ENCODE data around the gene IL24. TPM values are rescaled to one million over a fixed set of nuclear protein-coding genes. Genes with fewer than 3 reads are reported as not detected.

Gene IL24
- total and polyA plus RNA-seq, 10 of the 15 experiments (the other 5 are each of a cell fraction or from before 2014, with no cell fraction given): 0.05 to 19.8 (median 0.35) TPM; not detected in 1

DNA sequence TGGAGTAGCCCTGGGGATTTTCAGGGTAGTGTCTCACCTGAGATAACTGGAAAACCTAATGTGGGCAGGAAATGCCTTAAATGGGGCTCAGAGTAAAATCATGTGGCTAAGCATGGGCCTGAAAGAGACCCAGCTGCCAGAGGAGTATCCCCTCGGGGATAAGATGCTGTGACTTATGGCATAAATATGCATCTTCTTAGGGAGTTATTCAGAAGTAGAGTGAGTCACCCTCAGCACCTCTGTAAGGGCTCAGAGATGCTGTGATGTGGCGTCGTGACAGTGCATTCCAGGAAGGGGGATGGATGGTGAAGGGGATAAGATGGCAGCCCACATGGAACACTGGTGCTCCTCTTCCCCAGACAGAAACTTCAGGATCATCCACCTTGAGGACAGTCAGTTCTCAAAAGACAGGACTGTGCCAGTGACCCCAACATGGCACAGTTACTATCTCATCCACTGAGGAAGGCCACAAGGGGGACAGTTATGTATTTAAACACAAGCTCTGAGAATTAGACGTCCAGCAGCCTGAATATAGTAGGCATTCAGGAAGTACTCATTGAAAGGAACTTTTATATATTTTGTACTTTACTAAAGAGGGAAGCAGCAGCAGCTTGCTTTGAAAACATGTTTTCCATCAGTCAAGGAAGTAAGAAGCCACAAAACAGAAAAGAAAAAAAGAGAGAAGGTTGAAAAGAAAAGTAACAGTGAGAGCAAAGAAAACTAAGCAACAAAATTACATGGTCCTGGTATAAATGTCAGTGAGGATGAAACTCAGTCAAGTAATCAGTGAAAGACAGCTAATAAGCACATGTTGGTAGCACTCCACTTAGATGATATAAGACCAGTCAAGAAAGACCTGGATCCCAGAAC, 8.3 kb downstream of the IL24 start:
- no peaks in the 10 kb centered on the region; the same call in 1 of the 2 replicates for H4K20me1 ChIP-seq (ENCODE audit: control insufficient read depth, insufficient read depth)
- DNase-seq (ENCODE audit: low read depth, low spot score): no peak
- no peak overlapping the region for H3K4me2 ChIP-seq (ENCODE audit: control insufficient read depth, insufficient read depth)
- H3K36me3 ChIP-seq (ENCODE audit: control insufficient read depth in 2 of 2, insufficient read depth in 2 of 2, low read length in 1 of 2): peaks cover 24 to 32% of the 10 kb centered on the region in 2 experiments
- SMC1A ChIA-PET (ENCODE audit: uncharacterized antibody, unreplicated experiment): interaction anchor here (0.5 to 2.5 kb wide), 19 partner anchors 14 to 364 kb away, joined by 3 to 10 read pairs (median 4); partner anchors contain the start of genes DYRK3, FCMR and IL20
- no peak overlapping the region for H3K9ac ChIP-seq (ENCODE audit: control insufficient read depth, insufficient read depth, low read length)
- POLR2A ChIA-PET: interaction anchor here (0.7 to 1.4 kb wide), 5 partner anchors 12 to 165 kb away, joined by 3 to 4 read pairs (median 3); no protein-coding TSS in a partner anchor
- no peak overlapping the region for H3K4me3 ChIP-seq
- intact Hi-C loops (cut with micrococcal nuclease; ENCODE audit: unreplicated experiment): no loop called here
- no peaks in the 10 kb centered on the region for H3K9me3 ChIP-seq (replicated peaks; ENCODE audit: control insufficient read depth, insufficient read depth, low read length)
- RAD21 ChIA-PET (ENCODE audit: unreplicated experiment): interaction anchor here (0.7 to 1.9 kb wide), 9 partner anchors 26 to 179 kb away, joined by 3 to 12 read pairs (median 3); no protein-coding TSS in a partner anchor
- in situ Hi-C loops (cut with MboI): no loop called here
- CTCF ChIA-PET: interaction anchor here (0.8 to 5.9 kb wide), 27 partner anchors 9 to 275 kb away, joined by 3 to 59 read pairs (median 4); partner anchors contain the start of genes FCMR, IL20 and IL24
- no peak overlapping the region for H3K27ac ChIP-seq (ENCODE audit: control insufficient read depth, insufficient read depth)
- H3K27me3 ChIP-seq (replicated peaks in 1 of 2; ENCODE audit: control insufficient read depth in 2 of 2, insufficient read depth in 2 of 2, low read length in 1 of 2): no peaks in the 10 kb centered on the region
- FAIRE-seq: no peak
- H2AFZ ChIP-seq (ENCODE audit: control insufficient read depth, low read depth, low read length): no peak overlapping the region
- ATAC-seq: peak; percentile 80
- no peak for TF ChIP-seq ESRRA (IDR thresholded peaks at IDR 0.05; ENCODE audit: low read length)
- TF ChIP-seq, protein P1, sequence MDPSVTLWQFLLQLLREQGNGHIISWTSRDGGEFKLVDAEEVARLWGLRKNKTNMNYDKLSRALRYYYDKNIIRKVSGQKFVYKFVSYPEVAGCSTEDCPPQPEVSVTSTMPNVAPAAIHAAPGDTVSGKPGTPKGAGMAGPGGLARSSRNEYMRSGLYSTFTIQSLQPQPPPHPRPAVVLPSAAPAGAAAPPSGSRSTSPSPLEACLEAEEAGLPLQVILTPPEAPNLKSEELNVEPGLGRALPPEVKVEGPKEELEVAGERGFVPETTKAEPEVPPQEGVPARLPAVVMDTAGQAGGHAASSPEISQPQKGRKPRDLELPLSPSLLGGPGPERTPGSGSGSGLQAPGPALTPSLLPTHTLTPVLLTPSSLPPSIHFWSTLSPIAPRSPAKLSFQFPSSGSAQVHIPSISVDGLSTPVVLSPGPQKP (IDR thresholded peaks at IDR 0.05; ENCODE audit: low read depth, low read length): no peak
- TF ChIP-seq, protein P2, sequence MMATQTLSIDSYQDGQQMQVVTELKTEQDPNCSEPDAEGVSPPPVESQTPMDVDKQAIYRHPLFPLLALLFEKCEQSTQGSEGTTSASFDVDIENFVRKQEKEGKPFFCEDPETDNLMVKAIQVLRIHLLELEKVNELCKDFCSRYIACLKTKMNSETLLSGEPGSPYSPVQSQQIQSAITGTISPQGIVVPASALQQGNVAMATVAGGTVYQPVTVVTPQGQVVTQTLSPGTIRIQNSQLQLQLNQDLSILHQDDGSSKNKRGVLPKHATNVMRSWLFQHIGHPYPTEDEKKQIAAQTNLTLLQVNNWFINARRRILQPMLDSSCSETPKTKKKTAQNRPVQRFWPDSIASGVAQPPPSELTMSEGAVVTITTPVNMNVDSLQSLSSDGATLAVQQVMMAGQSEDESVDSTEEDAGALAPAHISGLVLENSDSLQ (IDR thresholded peaks at IDR 0.05): 0 out of 2 replicates have a peak, but pooled peaks have one; percentile 7
- no peak for TF ChIP-seq TCF7 (IDR thresholded peaks at IDR 0.05; ENCODE audit: borderline replicate concordance)
- TF ChIP-seq RAD51 (IDR thresholded peaks at IDR 0.05): no peak
- peak; percentile 77 for TF ChIP-seq MEF2B (IDR thresholded peaks at IDR 0.05; ENCODE audit: partially characterized antibody, poor library complexity, severe bottlenecking)
- TF ChIP-seq POLR2AphosphoS5 (IDR thresholded peaks at IDR 0.05; ENCODE audit: low read length): no peak
- TF ChIP-seq POU2F2 (IDR thresholded peaks at IDR 0.05; ENCODE audit: borderline replicate concordance, low read depth, low read length): peak; percentile 48; the same call in 1 of the 3 replicates
- peak; percentile 61 to 91 for TF ChIP-seq SRF (IDR thresholded peaks at IDR 0.05; ENCODE audit: low read depth in 2 of 2, low read length in 2 of 2)
- TF ChIP-seq HDAC2 (IDR thresholded peaks at IDR 0.05): no peak
- 0 out of 2 replicates have a peak, but pooled peaks cover 2% of the 10 kb centered on the region for H3K79me2 ChIP-seq (ENCODE audit: control insufficient read depth, insufficient read depth, low read length)
- H3K4me1 ChIP-seq (ENCODE audit: control insufficient read depth, insufficient read depth, low read length): peaks cover 3% of the 10 kb centered on the region; the same call in 1 of the 2 replicates
- 0% methylated on average over 4 of the region's 4 CpGs for WGBS (ENCODE audit: insufficient coverage, insufficient replicate concordance, low lambda C conversion rate, missing lambda C conversion rate)
- BruUV-seq (replicated peaks): no TSS peak
